Fibroblast of lung (primary cell): Measurements from ENCODE around the gene KRTAP4-12.
"Not testable (repeated sequence)": the region's sequence is repeated elsewhere in the genome, so short reads cannot be mapped to it uniquely, and the experiment has no call there.

Experiments used
- CTCF ChIP-seq, 2 donors: IDR thresholded peaks in 1 of 2; conservative IDR thresholded peaks in 1 of 2; 1 replicate in 1 of 2; 2 replicates in 1 of 2; pipeline ENCODE4 v1.5.1; 2011 to 2012; ENCODE audit warnings: low read length in 2 of 2, control low read depth in 1 of 2, inconsistent platforms in 1 of 2, low read depth in 1 of 2, mild to moderate bottlenecking in 1 of 2
- EZH2 ChIP-seq: IDR thresholded peaks from 2 replicates; pipeline ENCODE4 v1.5.1; 2012; ENCODE audit warnings: low read length, control low read depth, mild to moderate bottlenecking; ENCODE audit errors: missing control alignments

GRCh38 chr17:41148971-41149651 lies 25.1 kb upstream of the KRTAP4-12 start:
- TF ChIP-seq CTCF (conservative IDR thresholded peaks at IDR 0.05 in 1 of 2, IDR thresholded peaks at IDR 0.05 in 1 of 2; ENCODE audit: low read depth in 1 of 2, low read length in 2 of 2); EZH2: not testable (repeated sequence)
